Activated T-cell treated with anti-CD3 and anti-CD28 coated beads, Interleukin-2, amount 50 U/mL, for 72 hours (primary cell): ENCODE results near the gene AMBRA1. TPM values are rescaled to one million over a fixed set of nuclear protein-coding genes. Genes with fewer than 3 reads are reported as not detected.
"Not testable (repeated sequence)": the region's sequence is repeated elsewhere in the genome, so short reads cannot be mapped to it uniquely, and the experiment has no call there.

Experiments used
- ATAC-seq, 2 donors: fragments of 150-1000 bp; cut with Tn5 transposase; replicated peaks in 1 of 2; 2 replicates each; pipeline ENCODE4 v1.10.0; 2021; ENCODE audit warnings: moderate library complexity in 2 of 2, mild to moderate bottlenecking in 1 of 2
- DNase-seq, 2 donors: peaks; one replicate each; pipeline ENCODE4 v3.0.0; 2021 to 2022; ENCODE audit warnings: mixed read lengths in 1 of 2
- H3K27ac Mint-ChIP-seq: one replicate; pipeline ENCODE4 v1.8.0; 2022; ENCODE audit warnings: mild to moderate bottlenecking, moderate library complexity, mixed read lengths
- H3K27me3 Mint-ChIP-seq: one replicate; pipeline ENCODE4 v1.8.0; 2022; ENCODE audit warnings: low read depth, mixed read lengths
- H3K36me3 Mint-ChIP-seq, 2 donors: one replicate each; pipeline ENCODE4 v1.8.0; 2022; ENCODE audit warnings: mixed read lengths in 2 of 2, mild to moderate bottlenecking in 1 of 2; ENCODE audit not compliant: insufficient read depth in 2 of 2
- H3K4me1 Mint-ChIP-seq: one replicate; pipeline ENCODE4 v1.8.0; 2022; ENCODE audit warnings: low read depth, mixed read lengths
- H3K4me3 Mint-ChIP-seq, 2 donors: one replicate each; pipeline ENCODE4 v1.8.0; 2022; ENCODE audit warnings: mild to moderate bottlenecking in 2 of 2, mixed read lengths in 2 of 2, moderate library complexity in 2 of 2
- H3K9me3 Mint-ChIP-seq, 2 donors: one replicate each; pipeline ENCODE4 v1.8.0; 2022; ENCODE audit warnings: mixed read lengths in 2 of 2
- total RNA-seq, 2 donors: library from RNA; stranded (reverse); gene quantifications; one replicate each; pipeline ENCODE4 v1.2.3, GENCODE V29; 2022

AMBRA1 gene
- total RNA-seq, 2 donors from 2014 or later, result 32.2 to 35.2 TPM

GRCh38 chr11:46373787-46374740 is 219.8 kb downstream of the AMBRA1 start:
- no peak overlapping the region for H3K4me3 Mint-ChIP-seq
- no peaks in the 10 kb centered on the region for H3K27me3 Mint-ChIP-seq
- no peak for DNase-seq
- H3K4me1 Mint-ChIP-seq, result peaks cover 2% of the 10 kb centered on the region
- ATAC-seq, result no peak
- H3K36me3 Mint-ChIP-seq, result peaks cover 3 to 14% of the 10 kb centered on the region in 2 donors
- H3K9me3 Mint-ChIP-seq, result peaks cover 0 to 1% of the 10 kb centered on the region in 2 donors
- H3K27ac Mint-ChIP-seq, result no peak overlapping the region

DNA sequence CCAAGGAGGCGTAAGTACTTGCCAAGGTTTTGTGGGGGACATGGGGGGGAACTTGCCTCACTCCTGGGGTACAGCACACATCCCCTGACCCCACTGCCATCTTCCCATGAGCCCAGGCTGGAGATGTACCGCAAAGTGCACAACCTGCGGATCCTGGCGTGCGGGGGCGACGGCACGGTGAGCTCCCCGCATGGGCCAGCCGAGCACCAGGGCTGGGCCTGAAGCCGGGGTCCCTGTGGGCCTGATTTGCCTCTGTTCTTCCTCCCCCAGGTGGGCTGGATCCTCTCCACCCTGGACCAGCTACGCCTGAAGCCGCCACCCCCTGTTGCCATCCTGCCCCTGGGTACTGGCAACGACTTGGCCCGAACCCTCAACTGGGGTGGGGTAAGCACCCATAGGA is 221.3 kb downstream of the AMBRA1 start:
- not testable (repeated sequence) for H3K27me3 Mint-ChIP-seq, H3K27ac Mint-ChIP-seq, ATAC-seq, H3K36me3 Mint-ChIP-seq, DNase-seq, H3K4me3 Mint-ChIP-seq, H3K9me3 Mint-ChIP-seq
- peaks cover 17% of the 10 kb centered on the region for H3K4me1 Mint-ChIP-seq

GRCh38 chr11:46372086-46372485 is 221.7 kb downstream of the AMBRA1 start:
- Mint-ChIP-seq H3K27ac (no peak overlapping the region), H3K36me3 (peaks cover 0 to 3% of the 10 kb centered on the region in 2 donors), H3K27me3 (no peaks in the 10 kb centered on the region), H3K4me1 (peaks cover 21% of the 10 kb centered on the region), H3K9me3 (no peaks in the 10 kb centered on the region), H3K4me3 (no peak overlapping the region)
- ATAC-seq, result no peak
- DNase-seq, result no peak

- not testable (repeated sequence) for H3K9me3 Mint-ChIP-seq, DNase-seq, H3K4me3 Mint-ChIP-seq, H3K27ac Mint-ChIP-seq, H3K27me3 Mint-ChIP-seq, ATAC-seq, H3K36me3 Mint-ChIP-seq
- H3K4me1 Mint-ChIP-seq, result peaks cover 24% of the 10 kb centered on the region
Observed at GRCh38 chr11:46371262-46371661, 222.6 kb downstream of the AMBRA1 start.

GRCh38 chr11:46370253-46370652 is 223.6 kb downstream of the AMBRA1 start:
- peaks cover 24% of the 10 kb centered on the region for H3K4me1 Mint-ChIP-seq
- no peaks in the 10 kb centered on the region for H3K9me3 Mint-ChIP-seq
- H3K27ac Mint-ChIP-seq, result no peak overlapping the region
- no peaks in the 10 kb centered on the region for H3K27me3 Mint-ChIP-seq
- no peak for DNase-seq
- H3K4me3 Mint-ChIP-seq, result no peak overlapping the region
- ATAC-seq, result no peak
- H3K36me3 Mint-ChIP-seq, result peaks cover 0 to 3% of the 10 kb centered on the region in 2 donors

GRCh38 chr11:46369458-46370152 is 224.2 kb downstream of the AMBRA1 start:
- ATAC-seq (peak; percentile 61), DNase-seq (peak; percentile 62 to 67)
- Mint-ChIP-seq H3K9me3 (no peaks in the 10 kb centered on the region), H3K36me3 (peaks cover 0 to 3% of the 10 kb centered on the region in 2 donors), H3K27ac (no peak overlapping the region), H3K4me1 (peaks cover 24% of the 10 kb centered on the region), H3K27me3 (no peaks in the 10 kb centered on the region), H3K4me3 (no peak overlapping the region)

DNA sequence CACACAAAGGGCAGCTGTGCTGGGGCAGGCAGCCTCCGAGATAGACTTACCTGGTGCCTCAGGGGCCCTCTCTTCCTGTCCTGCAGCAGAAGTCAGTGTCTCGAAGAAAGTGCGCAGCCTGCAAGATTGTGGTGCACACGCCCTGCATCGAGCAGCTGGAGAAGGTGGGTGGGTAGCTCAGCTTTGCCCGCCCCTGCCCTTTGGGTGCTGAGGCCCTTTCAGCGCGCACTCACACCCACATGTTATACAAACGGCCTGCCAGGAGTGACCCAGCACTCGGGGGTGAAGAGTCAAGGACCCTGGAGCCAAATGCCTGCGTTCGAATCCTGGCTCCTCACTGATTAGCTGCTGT is 225.9 kb downstream of the AMBRA1 start:
- Mint-ChIP-seq H3K27ac (no peak overlapping the region), H3K9me3 (no peaks in the 10 kb centered on the region), H3K4me1 (peaks cover 28% of the 10 kb centered on the region), H3K36me3 (peaks cover 0 to 4% of the 10 kb centered on the region in 2 donors), H3K4me3 (no peak overlapping the region), H3K27me3 (no peaks in the 10 kb centered on the region)
- ATAC-seq (no peak), DNase-seq (no peak)

DNA sequence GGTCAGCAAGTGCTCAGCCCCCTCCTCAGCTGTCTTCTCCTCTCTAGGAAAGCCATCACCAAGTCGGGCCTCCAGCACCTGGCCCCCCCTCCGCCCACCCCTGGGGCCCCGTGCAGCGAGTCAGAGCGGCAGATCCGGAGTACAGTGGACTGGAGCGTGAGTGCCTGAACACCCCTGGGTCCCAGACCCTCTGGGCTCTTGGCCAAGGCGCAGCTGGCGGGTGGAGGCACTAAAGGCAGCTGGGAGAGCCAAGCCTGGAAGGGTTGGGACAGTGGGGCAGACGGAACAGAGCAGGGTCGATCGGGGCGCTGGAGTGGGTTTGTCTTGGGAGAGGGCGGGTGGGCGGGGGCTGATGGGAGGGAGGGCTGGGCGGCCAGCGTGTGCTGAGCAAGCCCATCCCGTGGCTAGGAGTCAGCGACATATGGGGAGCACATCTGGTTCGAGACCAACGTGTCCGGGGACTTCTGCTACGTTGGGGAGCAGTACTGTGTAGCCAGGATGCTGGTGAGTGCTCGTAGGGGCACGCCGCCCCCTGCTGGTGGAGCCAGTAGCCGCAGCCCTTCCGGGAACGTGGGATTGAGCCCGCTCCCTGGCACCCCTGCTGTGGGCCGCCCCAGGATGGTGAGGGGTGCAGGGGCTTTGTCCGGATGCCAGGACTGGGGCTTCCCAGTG is 226.4 kb downstream of the AMBRA1 start:
- Mint-ChIP-seq H3K27me3 (no peaks in the 10 kb centered on the region), H3K36me3 (peaks cover 0 to 5% of the 10 kb centered on the region in 2 donors), H3K9me3 (no peaks in the 10 kb centered on the region), H3K4me1 (peaks cover 33% of the 10 kb centered on the region), H3K27ac (peak overlapping the region; percentile 63), H3K4me3 (peak overlapping the region; percentile 30 to 45)
- DNase-seq (peak; percentile 76 to 85), ATAC-seq (peak; percentile 82 to 87)

- Mint-ChIP-seq H3K4me3 (peak overlapping the region; percentile 30 to 45), H3K27ac (no peak overlapping the region)
Observed at GRCh38 chr11:46366661-46367161, 227.1 kb downstream of the AMBRA1 start.

GRCh38 chr11:46366260-46366659 is 227.6 kb downstream of the AMBRA1 start:
- H3K27me3 Mint-ChIP-seq, result no peaks in the 10 kb centered on the region
- H3K4me3 Mint-ChIP-seq, result no peak overlapping the region
- no peak overlapping the region for H3K27ac Mint-ChIP-seq
- ATAC-seq, result no peak
- no peak for DNase-seq
- H3K36me3 Mint-ChIP-seq, result peaks cover 0 to 5% of the 10 kb centered on the region in 2 donors
- no peaks in the 10 kb centered on the region for H3K9me3 Mint-ChIP-seq
- peaks cover 39% of the 10 kb centered on the region for H3K4me1 Mint-ChIP-seq

More at GRCh38 chr11:46366661-46367161, 227.1 kb downstream of the AMBRA1 start:
- peaks cover 0 to 5% of the 10 kb centered on the region in 2 donors for H3K36me3 Mint-ChIP-seq
- no peaks in the 10 kb centered on the region for H3K27me3 Mint-ChIP-seq
- H3K4me1 Mint-ChIP-seq, result peaks cover 37% of the 10 kb centered on the region
- ATAC-seq, result no peak
- H3K9me3 Mint-ChIP-seq, result no peaks in the 10 kb centered on the region
- DNase-seq, result no peak

DNA sequence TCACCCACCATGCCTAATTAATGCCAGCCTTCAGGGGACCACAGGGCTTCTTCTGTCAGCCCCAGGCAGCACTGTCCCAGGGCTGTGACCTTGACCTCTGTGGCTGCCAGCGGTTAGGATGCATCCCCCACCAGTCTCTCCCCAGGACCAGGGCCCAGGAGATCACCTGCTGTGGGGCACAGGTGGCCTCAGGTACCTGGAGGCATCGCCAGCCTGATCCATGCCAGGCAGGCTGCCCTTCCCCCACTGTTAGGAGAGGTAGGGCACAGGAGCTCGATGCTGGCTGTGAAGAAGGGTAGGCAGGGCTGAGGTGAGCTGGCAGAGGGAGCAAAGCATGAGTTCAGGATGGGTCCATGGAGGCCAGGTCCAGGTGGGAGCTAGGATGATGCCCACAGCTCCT is 229.0 kb downstream of the AMBRA1 start:
- peaks cover 0 to 5% of the 10 kb centered on the region in 2 donors for H3K36me3 Mint-ChIP-seq
- no peaks in the 10 kb centered on the region for H3K9me3 Mint-ChIP-seq
- no peak for DNase-seq
- H3K27ac Mint-ChIP-seq, result no peak overlapping the region
- H3K4me3 Mint-ChIP-seq, result no peak overlapping the region
- H3K4me1 Mint-ChIP-seq, result peaks cover 49% of the 10 kb centered on the region
- ATAC-seq, result no peak
- H3K27me3 Mint-ChIP-seq, result no peaks in the 10 kb centered on the region

DNA sequence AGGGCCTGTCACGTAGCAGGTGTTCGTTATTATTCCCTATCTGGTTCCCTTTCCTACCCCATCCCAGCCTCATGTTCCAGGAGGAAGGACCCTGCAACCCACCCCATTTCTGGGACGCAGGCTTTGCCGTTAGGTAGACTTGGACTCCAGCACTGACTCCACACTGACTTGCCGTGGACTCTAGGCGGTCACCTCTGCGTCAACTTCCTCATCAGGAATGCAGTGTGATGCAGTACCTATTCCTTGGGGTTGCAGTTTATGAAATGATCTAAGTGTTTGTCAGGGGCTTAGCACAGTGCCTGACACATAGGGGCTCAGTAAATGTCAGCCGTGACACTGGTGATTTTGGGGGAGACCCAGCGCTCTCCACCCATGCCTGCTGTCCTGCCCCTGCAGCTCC is 229.8 kb downstream of the AMBRA1 start:
- peaks cover 0 to 2% of the 10 kb centered on the region in 2 donors for H3K36me3 Mint-ChIP-seq
- no peak overlapping the region for H3K27ac Mint-ChIP-seq
- DNase-seq, result no peak
- no peaks in the 10 kb centered on the region for H3K27me3 Mint-ChIP-seq
- H3K9me3 Mint-ChIP-seq, result no peaks in the 10 kb centered on the region
- no peak for ATAC-seq
- H3K4me1 Mint-ChIP-seq, result peaks cover 47% of the 10 kb centered on the region
- no peak overlapping the region for H3K4me3 Mint-ChIP-seq
